ENCODE measurements around the gene ARNT2.

DNA sequence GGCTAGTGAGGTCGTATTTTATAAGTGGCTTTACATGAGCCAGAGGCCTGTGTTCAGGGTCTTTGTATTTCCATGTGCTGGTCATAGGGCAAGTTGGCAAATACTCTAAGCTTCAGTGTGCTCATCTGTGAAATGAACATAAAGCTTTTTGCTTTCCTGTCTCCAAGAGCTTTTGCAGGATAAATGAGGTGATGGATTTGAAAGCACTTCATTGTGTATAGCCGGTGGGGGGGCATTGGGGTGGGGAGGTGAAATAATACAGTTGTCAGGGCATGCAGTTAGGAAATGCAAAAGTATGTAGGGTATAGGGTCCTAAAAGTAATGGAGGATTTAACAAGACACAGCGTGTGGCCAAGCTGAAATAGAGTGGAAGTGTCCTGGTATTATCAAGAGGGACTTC is 67.7 kb downstream of the ARNT2 start:
- TF ChIP-seq, protein P1, sequence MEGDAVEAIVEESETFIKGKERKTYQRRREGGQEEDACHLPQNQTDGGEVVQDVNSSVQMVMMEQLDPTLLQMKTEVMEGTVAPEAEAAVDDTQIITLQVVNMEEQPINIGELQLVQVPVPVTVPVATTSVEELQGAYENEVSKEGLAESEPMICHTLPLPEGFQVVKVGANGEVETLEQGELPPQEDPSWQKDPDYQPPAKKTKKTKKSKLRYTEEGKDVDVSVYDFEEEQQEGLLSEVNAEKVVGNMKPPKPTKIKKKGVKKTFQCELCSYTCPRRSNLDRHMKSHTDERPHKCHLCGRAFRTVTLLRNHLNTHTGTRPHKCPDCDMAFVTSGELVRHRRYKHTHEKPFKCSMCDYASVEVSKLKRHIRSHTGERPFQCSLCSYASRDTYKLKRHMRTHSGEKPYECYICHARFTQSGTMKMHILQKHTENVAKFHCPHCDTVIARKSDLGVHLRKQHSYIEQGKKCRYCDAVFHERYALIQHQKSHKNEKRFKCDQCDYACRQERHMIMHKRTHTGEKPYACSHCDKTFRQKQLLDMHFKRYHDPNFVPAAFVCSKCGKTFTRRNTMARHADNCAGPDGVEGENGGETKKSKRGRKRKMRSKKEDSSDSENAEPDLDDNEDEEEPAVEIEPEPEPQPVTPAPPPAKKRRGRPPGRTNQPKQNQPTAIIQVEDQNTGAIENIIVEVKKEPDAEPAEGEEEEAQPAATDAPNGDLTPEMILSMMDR (conservative IDR thresholded peaks at IDR 0.05 in 1 of 2, IDR thresholded peaks at IDR 0.05 in 1 of 2; ENCODE audit: low read depth in 1 of 2, low read length in 2 of 2): no peak
- no peak for TF ChIP-seq EZH2 (IDR thresholded peaks at IDR 0.05; ENCODE audit: low read length, missing control alignments)
